Suppressor macrophage treated with lipopolysaccharide for 1 hour (primary cell): Measurements from ENCODE around the gene RBM8A.
"Not testable (repeated sequence)": the region's sequence is repeated elsewhere in the genome, so short reads cannot be mapped to it uniquely, and the experiment has no call there.

Source experiments
- DNase-seq, 3 donors: peaks; one replicate each; pipeline ENCODE4 v3.0.0-alpha.2; 2020 to 2022

The RBM8A gene

DNA sequence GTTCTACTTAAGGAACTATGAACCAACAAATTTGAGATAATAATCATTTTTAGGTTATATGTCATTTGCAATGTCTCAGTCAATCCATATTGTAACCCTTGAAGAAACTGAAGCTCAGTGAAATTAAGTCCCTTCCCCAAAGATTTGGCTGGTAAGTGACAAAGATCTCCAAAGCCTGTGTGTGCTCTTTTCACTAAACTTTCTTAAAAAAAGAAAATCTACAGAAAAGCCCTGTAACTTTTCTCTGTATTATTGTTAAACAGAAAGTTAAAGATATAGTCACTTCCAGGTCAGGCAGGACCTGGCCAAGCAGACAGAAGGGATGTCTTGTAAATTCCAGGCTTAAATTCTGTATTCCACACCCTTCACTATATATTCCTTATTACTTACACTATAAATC lies 29.1 kb upstream of the RBM8A start:
- DNase-seq = no peak

DNA sequence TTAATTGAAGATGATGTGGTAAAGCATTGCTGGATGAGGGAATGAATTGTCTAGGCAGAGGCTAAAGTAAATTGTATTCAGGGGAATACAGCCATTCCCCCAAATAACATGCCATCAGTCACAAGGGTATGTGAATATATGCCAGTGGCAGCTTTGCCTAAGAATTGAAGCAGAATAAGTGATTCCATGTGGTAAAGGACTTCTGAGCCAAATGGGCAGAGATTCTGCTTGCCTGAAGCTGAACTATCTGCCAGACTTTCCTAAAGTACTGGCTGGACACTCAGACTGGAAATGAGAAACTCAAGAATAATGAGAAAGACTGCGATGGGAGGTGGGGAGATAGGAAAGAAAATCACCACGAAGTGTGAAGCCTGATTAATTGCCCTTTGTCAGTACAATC lies 28.2 kb upstream of the RBM8A start:
- no peak for DNase-seq

DNA sequence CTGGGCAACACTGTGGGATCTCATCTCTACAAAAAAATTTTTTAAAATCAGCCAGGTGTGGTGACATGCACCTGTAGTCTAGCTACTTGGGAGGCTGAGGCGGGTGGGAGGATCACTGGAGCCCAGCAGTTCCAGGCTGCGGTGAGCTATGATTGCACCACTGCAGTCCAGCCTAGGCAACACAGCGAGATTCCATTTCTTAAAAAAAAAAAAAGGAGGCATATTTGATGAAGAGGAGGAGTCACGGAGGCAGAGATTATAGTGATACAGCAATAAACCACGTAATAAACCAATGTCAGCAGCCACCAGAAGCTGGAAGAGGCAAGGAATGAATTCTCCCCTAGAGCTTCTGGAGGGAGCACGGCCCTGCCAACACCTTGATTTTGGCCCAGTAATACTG lies 26.6 kb upstream of the RBM8A start:
- DNase-seq = no peak

DNA sequence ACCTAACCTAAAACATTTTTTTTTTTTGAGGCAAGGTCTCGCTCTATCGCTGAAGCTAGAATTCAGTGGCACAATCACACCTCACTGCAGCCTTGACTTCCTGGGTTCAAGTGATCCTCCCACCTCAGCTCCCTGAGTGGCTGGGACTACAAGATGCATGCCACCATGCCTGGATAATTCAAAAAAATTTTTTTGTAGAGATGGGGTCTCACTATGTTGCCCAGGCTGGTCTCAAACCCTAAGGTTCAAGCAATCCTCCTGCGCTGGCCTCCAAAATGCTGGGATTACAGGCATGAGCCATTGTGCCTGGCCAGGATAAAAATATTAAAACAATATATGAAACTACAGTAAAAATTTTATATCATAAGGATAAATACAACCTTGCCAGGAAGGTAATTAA lies 25.6 kb upstream of the RBM8A start:
- DNase-seq = no peak

DNA sequence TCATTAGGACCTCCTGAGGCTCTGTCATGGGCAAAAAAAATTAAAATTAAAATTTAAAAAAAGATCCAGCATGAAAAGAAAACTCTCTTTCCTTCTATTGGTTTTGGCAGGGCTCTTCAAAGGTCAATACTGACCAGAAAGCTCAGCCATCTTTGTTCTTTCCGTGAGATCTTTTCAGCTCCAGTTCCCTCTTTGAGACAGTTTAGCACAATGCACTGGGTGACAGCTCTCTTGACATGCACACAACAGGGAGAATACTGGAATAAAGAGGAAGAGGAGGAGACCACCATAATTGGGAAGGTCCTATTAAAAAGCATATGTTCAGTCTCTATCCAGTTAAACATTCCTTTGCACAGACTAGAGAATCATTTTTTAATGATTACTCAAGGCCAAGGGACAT lies 24.2 kb upstream of the RBM8A start:
- DNase-seq = no peak

DNA sequence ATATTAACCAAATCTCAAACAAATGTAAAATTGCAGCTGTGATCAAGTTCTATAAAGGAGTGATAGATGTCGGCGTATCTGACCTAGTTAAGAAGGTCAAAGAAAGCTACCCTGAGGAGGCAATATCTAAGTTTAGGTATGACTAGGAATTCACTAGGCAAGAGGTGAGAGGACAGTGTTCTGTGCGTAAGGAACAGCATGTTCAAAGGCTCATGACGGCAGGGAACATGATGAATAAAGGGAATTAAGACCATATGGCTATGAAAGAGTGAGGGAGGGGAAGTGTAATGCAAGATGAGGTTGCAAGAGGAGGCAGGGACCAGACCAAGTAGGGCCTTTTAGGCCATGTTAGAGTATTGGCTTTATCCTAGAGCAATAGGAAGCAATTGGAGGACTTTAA lies 21.9 kb upstream of the RBM8A start:
- DNase-seq = no peak

DNA sequence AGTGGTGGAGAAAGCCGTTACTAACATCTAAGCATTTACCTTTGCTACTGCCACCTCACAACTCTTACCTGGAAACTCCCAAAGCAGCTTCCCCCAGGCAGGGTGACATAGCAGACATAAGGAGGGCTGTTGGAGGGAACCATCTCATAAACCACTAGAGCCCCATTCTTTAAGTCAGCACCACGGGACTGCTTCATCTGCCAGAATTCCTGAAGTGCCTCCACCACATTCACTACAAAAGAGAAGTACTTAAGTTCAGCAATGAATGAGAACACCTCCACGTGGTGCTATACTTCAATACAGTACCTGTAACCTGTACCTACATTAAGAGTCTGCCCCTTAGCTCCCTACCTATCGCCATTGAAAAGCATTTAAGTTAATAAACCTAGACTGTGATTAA lies 20.3 kb upstream of the RBM8A start:
- no peak for DNase-seq

DNA sequence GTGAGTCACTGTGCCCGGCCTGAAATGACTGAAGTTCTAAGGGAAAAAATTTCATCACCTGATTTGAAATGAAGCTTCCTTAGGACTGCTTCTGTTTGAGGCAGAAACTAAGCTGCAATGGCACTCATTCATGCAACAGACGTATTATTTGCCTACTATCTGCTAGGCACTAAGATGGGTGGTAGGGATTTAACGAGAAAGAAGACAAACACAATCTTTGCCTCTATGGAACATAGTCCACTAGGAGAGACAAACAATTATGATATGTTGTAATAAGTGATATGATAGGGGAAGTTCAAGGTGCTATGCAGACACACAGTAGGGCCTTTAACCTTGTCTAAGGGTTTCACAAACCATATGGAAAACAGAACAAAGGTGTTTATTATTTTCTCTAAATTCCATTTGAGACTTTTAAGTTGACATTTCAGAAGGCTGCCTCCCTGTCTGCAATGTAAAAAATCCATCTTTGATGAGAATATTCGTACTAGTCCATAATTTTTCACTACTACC lies 19.2 kb upstream of the RBM8A start:
- DNase-seq = no peak

DNA sequence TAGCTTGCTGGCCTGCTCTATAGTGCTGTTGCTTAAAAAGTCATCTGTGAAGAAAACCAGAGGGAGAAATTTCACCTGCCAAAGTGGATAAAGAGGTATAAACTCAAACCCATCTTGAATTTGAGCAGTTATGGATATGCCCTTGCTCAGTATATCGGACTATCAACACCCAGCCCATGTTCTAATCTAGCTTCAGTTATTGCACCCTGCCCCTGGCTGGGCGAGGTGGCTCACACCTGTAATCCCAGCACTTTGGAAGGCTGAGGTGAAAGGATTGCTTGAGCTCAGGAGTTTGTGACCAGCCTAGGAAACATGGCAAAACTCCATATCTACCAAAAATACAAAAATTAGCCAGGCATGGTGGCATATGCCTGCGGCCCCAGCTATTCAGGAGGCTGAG lies 17.2 kb upstream of the RBM8A start:
- DNase-seq = no peak

DNA sequence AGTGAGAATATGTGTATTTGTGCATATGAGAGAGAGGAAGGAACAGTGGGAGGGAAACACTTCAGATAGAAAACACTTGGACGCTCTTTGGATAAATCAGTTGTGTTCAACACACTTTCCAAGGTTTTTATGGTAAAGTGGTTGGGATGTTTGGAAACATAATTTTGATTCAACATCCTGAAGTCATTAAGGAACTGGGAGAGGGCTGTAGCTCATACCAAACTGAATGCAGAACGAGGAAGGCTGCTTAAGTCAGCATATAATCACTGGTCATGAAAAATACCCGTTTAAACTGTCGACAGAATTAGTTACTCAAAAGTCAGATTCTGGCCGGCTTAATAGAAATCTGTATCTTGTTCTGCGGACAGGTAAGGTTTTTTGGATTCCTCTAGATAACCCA lies 15.6 kb upstream of the RBM8A start:
- no peak for DNase-seq

DNA sequence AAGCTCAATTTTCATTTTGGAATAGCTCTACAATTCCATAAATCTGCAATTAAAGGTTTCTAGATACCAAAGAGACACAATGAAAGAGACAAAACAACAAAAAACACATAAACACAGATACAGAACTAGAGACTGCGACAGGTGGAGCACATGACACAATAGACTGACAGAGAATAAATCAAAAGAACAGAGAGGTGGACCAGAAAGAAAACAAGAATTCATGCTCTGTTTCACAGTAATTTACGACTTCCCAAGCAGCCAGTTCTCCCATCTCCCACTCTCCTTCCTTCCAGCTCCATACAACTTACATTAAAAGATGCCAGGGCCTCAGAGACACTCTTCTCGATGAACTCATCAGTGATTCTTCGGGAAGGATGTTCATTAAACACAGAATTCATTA lies 15.1 kb upstream of the RBM8A start:
- no peak for DNase-seq

DNA sequence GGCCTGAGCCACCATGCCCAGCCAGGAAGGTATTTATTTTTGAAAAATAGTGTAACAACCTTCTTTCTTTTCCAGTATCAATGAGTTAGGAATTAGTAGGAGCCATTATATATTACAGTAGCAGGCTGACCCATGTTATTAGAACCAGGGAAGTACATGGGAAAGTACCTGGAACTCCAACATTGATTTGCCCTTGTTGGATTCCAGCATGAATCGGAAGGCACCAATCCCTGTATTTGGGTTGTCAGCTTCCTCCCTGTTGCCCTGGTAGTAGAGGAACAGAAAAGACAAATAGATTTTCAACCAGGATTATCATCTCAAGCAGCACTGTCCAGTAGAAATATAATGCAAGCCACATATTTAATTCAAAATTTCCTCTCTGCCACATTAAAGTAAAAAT lies 10.2 kb upstream of the RBM8A start:
- peak; percentile 36 to 51 (median 49) for DNase-seq

DNA sequence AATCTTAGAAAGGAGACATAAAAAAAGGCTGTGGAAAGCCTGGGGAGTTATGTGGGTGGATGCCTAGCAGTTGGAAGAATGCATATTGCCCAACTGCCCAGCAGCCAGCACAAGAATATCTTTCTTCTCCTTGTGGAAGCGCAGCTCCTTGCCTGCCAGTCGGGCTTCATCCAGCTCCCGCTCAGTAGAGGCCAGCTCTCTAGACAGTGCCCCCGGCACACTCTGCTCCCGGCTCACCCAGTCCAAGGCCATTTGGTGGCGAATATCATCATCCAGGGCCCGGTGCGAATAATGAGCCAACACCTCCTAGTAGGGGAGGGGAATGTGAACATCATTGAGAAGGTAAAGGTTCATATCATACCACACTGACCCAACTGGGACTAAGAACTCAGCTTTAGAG lies 9.0 kb upstream of the RBM8A start:
- peak in 1 of 3 donors; percentile 16 for DNase-seq

DNA sequence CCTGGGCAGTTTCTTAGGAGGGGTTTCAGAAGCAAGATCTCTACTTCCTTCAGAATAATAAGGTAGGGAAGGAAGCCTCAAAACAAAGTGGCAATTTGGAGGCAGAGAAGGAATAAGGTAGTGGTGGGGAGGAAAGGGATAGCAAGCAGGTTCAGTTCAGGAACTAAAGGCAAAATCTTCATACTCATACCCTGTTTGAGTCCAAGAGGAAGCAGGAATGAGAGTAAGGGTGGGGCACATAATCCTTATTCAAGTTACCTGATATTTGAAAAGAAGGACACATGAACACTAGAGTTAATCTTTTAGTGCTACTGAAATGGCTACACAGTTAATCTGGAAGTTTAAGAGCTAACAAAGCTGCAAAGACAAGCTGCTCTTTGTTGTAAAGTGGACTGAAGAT lies 8.4 kb upstream of the RBM8A start:
- no peak for DNase-seq

DNA sequence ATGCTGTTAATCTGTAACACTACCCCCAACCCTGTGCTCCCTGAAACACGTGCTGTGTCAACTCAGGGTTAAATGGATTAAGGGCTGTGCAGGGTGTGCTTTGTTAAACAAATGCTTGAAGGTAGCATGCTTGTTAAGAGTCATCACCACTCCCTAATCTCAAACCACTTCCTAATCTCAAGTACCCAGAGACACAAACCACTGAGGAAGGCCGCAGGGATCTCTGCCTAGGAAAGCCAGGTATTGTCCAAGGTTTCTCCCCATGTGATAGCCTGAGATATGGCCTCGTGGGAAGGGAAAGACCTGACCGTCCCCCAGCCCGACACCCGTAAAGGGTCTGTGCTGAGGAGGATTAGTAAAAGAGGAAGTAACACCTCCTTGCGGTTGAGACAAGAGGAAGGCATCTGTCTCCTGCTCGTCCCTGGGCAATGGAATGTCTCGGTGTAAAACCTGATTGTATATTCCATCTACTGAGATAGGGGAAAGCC lies 5.3 kb upstream of the RBM8A start:
- DNase-seq = not testable (repeated sequence)

DNA sequence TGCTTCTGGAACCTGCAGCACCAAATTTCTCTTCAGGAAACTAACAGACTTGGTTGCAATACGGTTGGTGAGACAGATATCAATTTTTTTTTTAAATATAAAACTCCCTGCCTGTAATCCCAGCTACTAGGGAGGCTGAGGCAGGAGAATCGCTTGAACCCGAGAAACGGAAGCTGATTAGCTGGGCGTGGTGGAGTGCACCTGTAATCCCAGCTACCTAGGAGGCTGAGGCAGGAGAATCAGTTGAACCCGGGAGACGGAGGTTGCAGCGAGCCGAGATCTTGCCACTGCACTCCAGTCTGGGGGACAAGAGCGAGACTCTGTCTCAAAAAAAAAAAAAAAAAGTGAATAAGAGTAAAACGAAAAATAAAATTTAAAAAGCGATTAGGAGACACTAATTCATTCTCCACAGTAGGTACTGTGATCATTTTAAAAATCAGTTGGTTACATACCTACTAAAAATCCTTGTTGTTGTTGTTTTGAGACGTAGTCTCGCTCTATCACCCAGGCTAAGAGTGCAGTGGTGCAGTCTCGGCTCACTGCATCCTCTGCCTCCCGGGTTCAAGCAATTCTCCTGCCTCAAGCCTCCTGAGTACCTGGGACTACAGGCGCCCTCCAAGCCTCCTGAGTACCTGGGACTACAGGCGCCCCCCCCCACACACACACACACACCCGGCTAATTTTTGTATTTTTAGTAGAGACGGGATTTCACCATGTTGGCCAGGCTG lies 796 bp upstream of the RBM8A start:
- no peak for DNase-seq

DNA sequence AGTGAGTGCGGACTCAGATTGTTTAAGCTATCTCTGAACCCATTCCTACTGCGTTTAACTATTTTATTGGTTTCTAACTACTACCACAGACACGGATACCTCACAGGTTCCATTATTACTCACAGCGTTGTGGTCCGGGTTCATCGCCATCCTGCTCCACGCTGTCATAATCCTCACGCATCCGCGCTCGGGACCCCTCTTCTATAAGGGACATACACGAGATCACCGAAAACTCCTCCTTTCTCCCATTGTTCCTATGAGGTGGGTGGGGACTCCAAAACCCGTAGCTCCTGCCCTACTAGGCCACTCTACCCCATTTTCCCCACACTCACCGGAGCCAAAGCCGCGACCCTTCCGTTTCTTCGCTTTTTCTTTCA lies 610 bp downstream of the RBM8A start:
- peak in 1 of 3 donors; percentile 12 for DNase-seq

DNA sequence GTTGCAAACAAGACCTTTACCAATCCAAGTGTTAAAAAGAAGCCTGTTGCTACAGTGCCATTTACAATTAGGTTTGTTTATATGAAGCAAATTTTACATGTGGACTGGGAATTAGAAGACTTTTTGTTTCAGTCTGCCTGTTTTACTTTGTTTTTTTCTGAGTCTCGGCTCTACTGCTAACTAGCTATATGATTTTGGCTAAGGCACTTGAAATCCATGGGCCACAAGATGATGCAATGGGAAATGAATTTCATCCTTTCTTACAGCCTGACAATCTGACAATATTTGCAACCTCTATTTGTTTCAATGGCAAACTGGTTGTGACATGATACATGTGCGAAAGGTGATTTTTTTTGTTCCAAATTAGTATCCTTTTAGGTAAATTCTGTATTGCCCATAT lies 5.0 kb downstream of the RBM8A start:
- DNase-seq = no peak

DNA sequence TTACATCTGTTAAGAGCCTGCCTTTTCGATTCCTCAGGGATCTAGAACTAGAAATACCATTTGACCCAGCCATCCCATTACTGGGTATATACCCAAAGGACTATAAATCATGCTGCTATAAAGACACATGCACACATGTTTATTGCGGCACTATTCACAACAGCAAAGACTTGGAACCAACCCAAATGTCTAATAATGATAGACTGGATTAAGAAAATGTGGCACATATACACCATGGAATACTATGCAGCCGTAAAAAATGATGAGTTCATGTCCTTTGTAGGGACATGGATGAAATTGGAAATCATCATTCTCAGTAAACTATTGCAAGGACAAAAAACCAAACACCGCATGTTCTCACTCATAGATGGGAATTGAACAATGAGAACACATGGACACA lies 7.0 kb downstream of the RBM8A start:
- DNase-seq = not testable (repeated sequence)

DNA sequence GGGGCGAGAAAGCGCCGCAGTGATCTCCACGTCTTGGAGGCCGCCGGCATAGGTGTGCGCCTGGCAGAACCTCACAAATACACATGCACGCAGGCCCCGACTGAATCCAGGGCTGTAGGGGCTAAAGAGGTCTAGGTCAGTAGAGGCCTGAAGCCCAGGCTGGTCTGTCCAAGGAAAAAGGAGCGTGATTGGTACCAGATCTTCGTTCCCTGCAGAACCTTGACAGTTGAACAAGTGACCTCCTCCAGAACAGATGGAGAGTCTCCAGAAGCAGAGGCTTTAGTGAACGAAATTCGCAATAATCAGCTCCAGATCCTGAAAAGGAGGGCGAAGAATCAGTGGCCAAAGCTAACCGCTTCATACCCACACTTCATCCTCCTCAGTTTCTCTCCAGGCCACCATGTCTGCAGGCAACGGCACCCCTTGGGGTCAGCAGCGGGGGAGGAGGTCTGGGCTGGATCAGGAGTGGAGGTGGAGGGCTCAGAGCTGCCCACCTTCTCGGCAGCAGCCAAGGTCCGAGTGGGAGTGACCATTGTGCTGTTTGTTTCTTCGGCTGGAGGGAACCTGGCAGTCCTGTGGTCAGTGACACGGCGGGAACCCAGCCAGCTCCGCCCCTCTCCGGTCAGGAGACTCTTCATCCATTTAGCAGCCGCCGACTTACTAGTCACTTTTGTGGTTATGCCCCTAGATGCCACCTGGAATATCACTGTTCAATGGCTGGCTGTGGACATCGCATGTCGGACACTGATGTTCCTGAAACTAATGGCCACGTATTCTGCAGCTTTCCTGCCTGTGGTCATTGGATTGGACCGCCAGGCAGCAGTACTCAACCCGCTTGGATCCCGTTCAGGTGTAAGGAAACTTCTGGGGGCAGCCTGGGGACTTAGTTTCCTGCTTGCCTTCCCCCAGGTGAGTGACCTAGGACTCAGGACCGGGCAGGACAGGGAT lies 8.0 kb downstream of the RBM8A start:
- peak; percentile 48 to 61 (median 55) for DNase-seq

DNA sequence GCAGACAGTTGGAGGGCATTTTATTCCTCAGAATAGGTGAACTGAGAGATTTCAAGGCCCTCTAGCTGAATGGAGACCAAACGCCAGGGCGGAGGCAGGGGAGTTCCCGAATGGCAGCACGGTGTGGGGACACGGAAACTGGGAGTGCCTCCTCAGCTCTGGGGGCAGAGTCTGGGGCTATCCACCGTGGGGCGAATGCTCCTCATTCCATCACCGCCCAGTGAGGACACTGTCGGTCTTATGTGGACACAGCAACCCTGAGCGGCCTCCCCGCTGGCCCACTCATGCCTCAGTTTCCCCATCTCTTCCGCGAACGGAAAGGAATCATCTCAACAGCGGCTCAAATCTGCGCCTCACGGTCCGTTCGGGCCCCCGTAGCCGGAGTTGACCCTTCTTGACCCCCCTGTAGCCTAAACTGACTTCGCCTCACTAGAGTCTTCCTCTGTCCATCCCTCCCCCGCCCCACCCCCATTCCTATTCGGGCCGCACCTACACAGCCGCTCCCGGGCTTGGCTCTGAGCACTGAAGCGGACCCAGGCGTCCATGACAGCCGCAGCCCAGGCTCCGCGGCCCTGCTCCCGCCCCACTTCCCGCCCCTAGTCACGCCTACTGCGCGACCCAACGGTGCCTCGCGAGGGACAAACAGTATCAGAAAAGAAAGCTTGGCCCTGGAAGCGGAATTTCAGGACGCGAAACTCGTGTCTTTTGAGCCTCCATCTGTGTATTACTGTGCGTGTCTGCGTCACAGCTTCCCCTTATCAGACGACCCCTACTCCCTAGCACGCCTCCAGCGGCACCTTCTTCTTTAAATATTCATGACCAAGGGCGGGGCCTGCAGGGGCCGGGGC lies 8.9 kb downstream of the RBM8A start, which contains the start of gene PEX11B:
TSS of gene PEX11B (minus strand) at position 574 of the 848 bp plus-strand sequence. CDS start at position 545, 29 bp downstream.
- DNase-seq = peak; percentile 91 to 94 (median 94)

DNA sequence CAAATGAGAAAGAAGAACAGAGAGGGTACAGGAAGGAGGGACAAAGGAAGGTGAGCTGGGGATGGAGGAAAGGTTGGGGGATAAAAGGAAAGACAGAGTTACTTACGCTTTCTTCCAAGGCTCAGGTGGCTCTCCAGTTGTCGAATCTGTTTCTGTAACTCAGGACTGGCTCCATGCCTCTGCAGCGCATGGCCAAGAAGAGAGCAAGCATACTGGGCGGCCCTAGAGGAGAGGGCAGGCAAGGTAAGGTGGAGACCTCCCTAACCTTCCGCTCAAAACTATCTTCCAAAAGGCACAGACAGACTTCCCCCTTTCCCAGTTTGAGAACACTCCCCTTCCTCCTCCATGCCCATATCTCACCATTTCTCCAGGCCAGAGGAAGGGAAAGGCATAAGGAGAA lies 9.7 kb downstream of the RBM8A start:
- DNase-seq = peak in 1 of 3 donors; percentile 6

DNA sequence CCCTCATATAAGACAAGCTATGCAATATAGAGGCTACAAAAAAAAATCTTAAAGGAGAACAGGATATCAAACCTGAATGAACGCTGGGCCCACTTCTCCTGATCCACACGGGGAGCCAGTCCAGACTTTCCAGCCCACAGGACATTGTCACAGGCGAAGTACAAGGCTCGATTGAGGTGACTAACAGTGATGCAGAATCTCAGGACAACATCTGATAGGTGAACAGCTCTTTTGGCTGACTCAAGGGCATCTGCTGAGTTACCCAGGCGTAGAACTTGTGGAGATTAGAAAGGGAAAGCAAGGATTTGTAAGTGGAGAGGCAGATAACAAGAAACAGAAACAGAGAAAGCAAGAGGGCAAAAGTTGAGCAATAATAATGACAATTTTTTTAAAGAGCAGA lies 10.5 kb downstream of the RBM8A start:
- no peak for DNase-seq
